Neural cell (in vitro differentiated cells): ENCODE results near the gene MACO1. TPM values are rescaled to one million over a fixed set of nuclear protein-coding genes. Genes with fewer than 3 reads are reported as not detected.

Source experiments
- H2AFZ ChIP-seq: fragments of 200-600, 300-800 bp; sonication (generic), shearing (Covaris generic); 2 replicates; pipeline ENCODE4 v1.6.0; 2014; ENCODE audit warnings: low read depth, mild to moderate bottlenecking, antibody characterized with exemption, low read length, moderate library complexity
- H3F3A ChIP-seq: fragments of 200-600 bp; shearing (Covaris generic); 2 replicates; pipeline ENCODE4 v1.6.1; 2016; ENCODE audit warnings: mild to moderate bottlenecking, moderate library complexity, mixed read lengths, antibody characterized with exemption, low read length; ENCODE audit not compliant: insufficient read depth, poor library complexity, severe bottlenecking
- H3K27ac ChIP-seq: fragments of 200-600, 300-800 bp; sonication (generic), shearing (Covaris generic); 2 replicates; pipeline ENCODE4 v1.5.1; 2014; ENCODE audit warnings: mild to moderate bottlenecking, low read length, moderate library complexity
- H3K27me3 ChIP-seq: fragments of 300-800, 200-600 bp; sonication (generic), shearing (Covaris generic); 2 replicates; pipeline ENCODE4 v1.6.0; 2014; ENCODE audit warnings: mild to moderate bottlenecking, low read depth, low read length, moderate library complexity; ENCODE audit not compliant: insufficient read depth
- H3K36me3 ChIP-seq: fragments of 300-800, 200-600 bp; sonication (generic), shearing (Covaris generic); 2 replicates; pipeline ENCODE4 v1.5.1; 2014; ENCODE audit warnings: mild to moderate bottlenecking, antibody characterized with exemption, low read length, moderate library complexity; ENCODE audit not compliant: insufficient read depth
- H3K4me2 ChIP-seq: fragments of 300-800, 200-600 bp; sonication (generic), shearing (Covaris generic); 2 replicates; pipeline ENCODE4 v1.6.0; 2014; ENCODE audit warnings: mild to moderate bottlenecking, low read length
- H3K4me3 ChIP-seq: fragments of 300-800, 200-600 bp; sonication (generic), shearing (Covaris generic); 2 replicates; pipeline ENCODE4 v1.5.1; 2014; ENCODE audit warnings: mild to moderate bottlenecking, low read length, moderate library complexity
- H3K79me2 ChIP-seq: fragments of 200-600 bp; shearing (Covaris generic); replicated peaks from 2 replicates; pipeline ENCODE4 v1.6.0; 2014; ENCODE audit warnings: mild to moderate bottlenecking, low read length, moderate library complexity; ENCODE audit not compliant: insufficient read depth
- H3K9ac ChIP-seq: fragments of 300-800, 200-600 bp; sonication (generic), shearing (Covaris generic); 2 replicates; pipeline ENCODE4 v1.6.1; 2016; ENCODE audit warnings: mild to moderate bottlenecking, low read length, mixed read lengths
- H3K9me2 ChIP-seq: fragments of 200-600 bp; shearing (Covaris generic); 2 replicates; pipeline ENCODE4 v1.6.1; 2016; ENCODE audit warnings: mild to moderate bottlenecking, low read length, mixed read lengths; ENCODE audit not compliant: insufficient read depth
- H3K9me3 ChIP-seq: fragments of 200-600, 300-800 bp; sonication (generic), shearing (Covaris generic); 2 replicates; pipeline ENCODE4 v1.6.1; 2016; ENCODE audit warnings: mild to moderate bottlenecking, mixed run types, low read length, moderate library complexity, mixed read lengths
- H4K20me1 ChIP-seq: fragments of 200-600 bp; shearing (Covaris generic); 2 replicates; pipeline ENCODE4 v1.6.1; 2016; ENCODE audit warnings: mild to moderate bottlenecking, mixed run types; ENCODE audit not compliant: insufficient read depth
- CTCF ChIP-seq: fragments of 450-650 bp; IDR thresholded peaks from 2 replicates; pipeline ENCODE4 v1.5.1; 2014; ENCODE audit warnings: antibody characterized with exemption, mild to moderate bottlenecking, moderate library complexity; ENCODE audit not compliant: poor library complexity, severe bottlenecking
- EP300 ChIP-seq: fragments of 450-650 bp; conservative IDR thresholded peaks from 2 replicates; pipeline ENCODE4 v1.6.1; 2014; ENCODE audit warnings: antibody characterized with exemption, mild to moderate bottlenecking, moderate library complexity; ENCODE audit not compliant: poor library complexity, severe bottlenecking
- EZH2 ChIP-seq: fragments of 200-600, 300-800 bp; shearing (Covaris generic), sonication (generic); IDR thresholded peaks from 2 replicates; pipeline ENCODE4 v1.6.1; 2014; ENCODE audit warnings: antibody characterized with exemption, low read length, borderline replicate concordance, mild to moderate bottlenecking; ENCODE audit not compliant: insufficient read depth, poor library complexity, severe bottlenecking
- MXI1 ChIP-seq: fragments of 450-650 bp; conservative IDR thresholded peaks from 2 replicates; pipeline ENCODE4 v1.6.1; 2014; ENCODE audit warnings: antibody characterized with exemption, mild to moderate bottlenecking; ENCODE audit not compliant: poor library complexity, severe bottlenecking
- POLR2AphosphoS5 ChIP-seq: IDR thresholded peaks from 2 replicates; pipeline ENCODE4 v1.6.1; 2012
- RAD21 ChIP-seq: fragments of 450-650 bp; conservative IDR thresholded peaks from 2 replicates; pipeline ENCODE4 v1.6.1; 2014; ENCODE audit warnings: antibody characterized with exemption, mild to moderate bottlenecking, moderate library complexity
- REST ChIP-seq: IDR thresholded peaks from 2 replicates; pipeline ENCODE4 v1.6.1; 2012; ENCODE audit warnings: borderline replicate concordance
- SMC3 ChIP-seq: fragments of 450-650 bp; conservative IDR thresholded peaks from 2 replicates; pipeline ENCODE4 v1.6.1; 2014; ENCODE audit warnings: antibody characterized with exemption, mild to moderate bottlenecking, moderate library complexity; ENCODE audit not compliant: poor library complexity
- TAF1 ChIP-seq: IDR thresholded peaks from 2 replicates; pipeline ENCODE4 v1.6.1; 2012; ENCODE audit warnings: low read depth
- polyA plus RNA-seq: library from polyadenylated mRNA; depleted of rRNA; stranded (reverse); fragments of >200 nt; gene quantifications from 2 replicates; pipeline ENCODE4 v1.2.3, GENCODE V29; 2014

Gene MACO1
- polyA plus RNA-seq, 1 donor from 2014 or later = 56.6 TPM

GRCh38 chr1:25439287-25439686, 8.6 kb downstream of the MACO1 start:
- Histone ChIP-seq H3K9ac (no peak overlapping the region), H3K9me3 (no peaks in the 10 kb centered on the region), H3F3A (no peaks in the 10 kb centered on the region), H3K27ac (no peak overlapping the region), H3K27me3 (no peaks in the 10 kb centered on the region), H2AFZ (no peak overlapping the region), H3K36me3 (no peaks in the 10 kb centered on the region), H3K4me2 (no peak overlapping the region), H3K4me3 (no peak overlapping the region), H3K9me2 (no peaks in the 10 kb centered on the region), H4K20me1 (peaks cover 44% of the 10 kb centered on the region), H3K79me2 (peaks cover 98% of the 10 kb centered on the region)
- TF ChIP-seq REST = no peak
- TF ChIP-seq MXI1 = no peak
- TF ChIP-seq TAF1 = no peak
- TF ChIP-seq EP300 = no peak
- no peak for TF ChIP-seq EZH2
- TF ChIP-seq CTCF = no peak
- TF ChIP-seq RAD21 = no peak
- no peak for TF ChIP-seq POLR2AphosphoS5
- no peak for TF ChIP-seq SMC3

- Histone ChIP-seq H3K4me2 (no peak overlapping the region), H4K20me1 (peaks cover 24% of the 10 kb centered on the region), H3K79me2 (peaks cover 97% of the 10 kb centered on the region), H3K9ac (no peak overlapping the region), H3K36me3 (no peaks in the 10 kb centered on the region), H3K9me3 (no peaks in the 10 kb centered on the region), H3K9me2 (no peaks in the 10 kb centered on the region), H3K27ac (no peak overlapping the region), H2AFZ (no peak overlapping the region), H3K4me3 (no peak overlapping the region), H3K27me3 (no peaks in the 10 kb centered on the region), H3F3A (no peaks in the 10 kb centered on the region)
- TF ChIP-seq TAF1 = no peak
- no peak for TF ChIP-seq SMC3
- no peak for TF ChIP-seq POLR2AphosphoS5
These were observed 11.5 kb downstream of the MACO1 start for GRCh38 chr1:25442178-25442577.
